Eye (tissue), 1 donor: ENCODE data around the gene ACHE.
"Not testable (repeated sequence)": the region's sequence is repeated elsewhere in the genome, so short reads cannot be mapped to it uniquely, and the experiment has no call there.

ENCODE experiments used
- DNase-seq: peaks from one replicate; pipeline ENCODE4 v3.0.0-alpha.2; 2015

Gene ACHE

DNA sequence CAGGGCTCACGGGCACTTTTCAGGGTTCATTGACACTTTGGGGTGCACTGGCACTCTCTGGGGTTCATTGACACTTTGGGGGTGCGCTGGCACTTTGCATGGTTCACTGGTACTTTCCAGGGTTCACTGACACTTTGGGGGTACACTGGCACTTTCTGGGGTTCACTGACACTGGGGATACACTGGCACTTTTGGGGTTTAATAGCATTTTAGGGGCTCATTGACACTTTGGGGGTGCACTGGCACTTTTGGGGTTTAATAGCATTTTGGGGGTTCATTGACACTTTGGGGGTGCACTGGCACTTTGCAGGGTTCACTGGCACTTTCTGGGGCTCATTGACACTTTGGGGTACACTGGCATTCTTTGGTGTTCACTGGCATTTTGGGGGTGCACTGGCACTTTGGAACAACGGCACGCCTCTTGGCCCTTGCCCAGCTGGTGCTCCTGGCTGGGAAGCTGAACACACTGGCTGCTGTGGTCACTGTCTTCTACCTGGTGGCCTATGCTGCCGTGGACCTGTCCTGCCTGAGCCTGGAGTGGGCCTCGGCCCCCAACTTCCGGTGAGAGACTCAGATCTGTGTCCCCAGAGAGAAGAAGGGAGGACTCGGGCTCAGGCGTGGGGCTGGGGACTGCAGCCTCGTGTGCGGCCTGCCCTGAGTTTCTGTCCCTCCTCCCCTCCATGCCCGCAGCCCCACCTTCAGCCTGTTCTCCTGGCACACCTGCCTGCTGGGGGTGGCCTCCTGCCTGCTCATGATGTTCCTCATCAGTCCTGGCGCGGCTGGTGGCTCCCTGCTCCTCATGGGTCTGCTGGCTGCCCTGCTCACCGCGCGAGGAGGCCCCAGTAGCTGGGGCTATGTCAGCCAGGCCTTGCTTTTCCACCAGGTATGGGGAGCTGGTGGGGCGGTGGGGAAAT, 34.7 kb downstream of the ACHE start:
- no peak for DNase-seq

DNA sequence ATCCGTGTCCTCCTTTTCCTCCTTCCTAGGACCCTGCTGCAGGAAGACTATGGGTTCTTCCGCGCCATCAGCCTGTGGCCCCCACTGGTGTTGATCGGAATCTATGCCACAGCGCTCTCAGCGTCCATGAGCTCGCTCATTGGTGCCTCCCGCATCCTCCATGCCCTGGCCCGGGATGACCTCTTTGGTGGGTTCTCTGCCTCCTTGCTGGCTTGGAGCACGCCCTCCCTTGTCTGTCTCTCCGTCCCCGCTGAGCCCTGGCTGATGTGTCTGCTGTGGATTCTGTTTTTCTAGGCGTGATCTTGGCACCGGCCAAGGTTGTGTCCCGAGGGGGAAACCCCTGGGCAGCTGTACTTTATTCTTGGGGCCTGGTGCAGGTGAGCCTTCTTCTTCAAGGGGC, 35.8 kb downstream of the ACHE start:
- DNase-seq = no peak

DNA sequence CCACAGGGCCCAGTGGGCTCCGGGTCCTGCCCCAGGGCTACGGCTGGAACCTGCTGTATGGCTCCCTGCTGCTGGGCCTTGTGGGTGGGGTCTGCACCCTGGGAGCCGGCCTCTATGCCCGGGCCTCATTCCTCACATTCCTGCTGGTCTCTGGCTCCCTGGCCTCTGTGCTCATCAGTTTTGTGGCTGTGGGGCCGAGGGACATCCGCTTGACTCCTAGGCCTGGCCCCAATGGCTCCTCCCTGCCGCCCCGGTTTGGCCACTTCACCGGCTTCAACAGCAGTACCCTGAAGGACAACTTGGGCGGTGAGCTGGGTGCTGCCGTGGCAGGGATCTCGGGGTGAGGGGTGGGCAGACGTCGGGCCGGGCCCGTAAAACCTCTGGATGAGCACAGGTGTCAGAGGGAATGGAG, 38.8 kb downstream of the ACHE start:
- DNase-seq = no peak

DNA sequence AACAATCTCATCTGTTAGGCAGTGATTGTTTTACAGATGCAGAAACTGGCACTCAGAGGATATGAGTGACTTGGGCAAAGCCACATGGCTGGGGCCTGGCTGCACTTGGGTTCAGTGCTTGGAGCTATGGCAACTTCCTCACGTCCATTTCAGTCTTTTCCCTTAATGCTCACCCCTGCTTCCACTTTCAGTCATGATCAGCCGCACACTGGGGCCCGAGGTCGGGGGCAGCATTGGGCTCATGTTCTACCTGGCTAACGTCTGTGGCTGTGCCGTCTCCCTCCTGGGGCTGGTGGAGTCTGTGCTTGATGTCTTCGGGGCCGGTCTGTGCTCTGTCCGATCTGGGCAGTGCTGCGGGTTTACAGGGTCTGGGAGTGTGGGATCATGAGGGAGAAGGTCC, 40.2 kb downstream of the ACHE start:
- no peak for DNase-seq

DNA sequence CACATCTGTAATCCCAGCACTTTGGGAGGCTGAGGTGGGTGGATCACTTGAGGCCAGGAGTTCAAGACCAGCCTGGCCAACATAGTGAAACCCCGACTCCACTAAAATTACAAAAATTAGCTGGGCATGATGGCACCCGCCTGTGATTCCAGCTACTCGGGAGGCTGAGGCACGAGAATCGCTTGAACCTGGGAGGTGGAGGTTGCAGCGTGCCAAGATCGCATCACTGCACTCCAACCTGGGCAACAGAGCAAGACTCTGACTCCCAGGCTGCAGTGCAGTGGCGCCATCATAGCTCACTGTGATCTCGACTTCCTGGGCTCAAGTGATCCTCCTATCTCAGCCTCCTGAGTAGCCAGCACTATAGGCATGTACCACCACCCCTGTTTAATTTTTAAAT, 40.8 kb downstream of the ACHE start:
- DNase-seq = not testable (repeated sequence)

DNA sequence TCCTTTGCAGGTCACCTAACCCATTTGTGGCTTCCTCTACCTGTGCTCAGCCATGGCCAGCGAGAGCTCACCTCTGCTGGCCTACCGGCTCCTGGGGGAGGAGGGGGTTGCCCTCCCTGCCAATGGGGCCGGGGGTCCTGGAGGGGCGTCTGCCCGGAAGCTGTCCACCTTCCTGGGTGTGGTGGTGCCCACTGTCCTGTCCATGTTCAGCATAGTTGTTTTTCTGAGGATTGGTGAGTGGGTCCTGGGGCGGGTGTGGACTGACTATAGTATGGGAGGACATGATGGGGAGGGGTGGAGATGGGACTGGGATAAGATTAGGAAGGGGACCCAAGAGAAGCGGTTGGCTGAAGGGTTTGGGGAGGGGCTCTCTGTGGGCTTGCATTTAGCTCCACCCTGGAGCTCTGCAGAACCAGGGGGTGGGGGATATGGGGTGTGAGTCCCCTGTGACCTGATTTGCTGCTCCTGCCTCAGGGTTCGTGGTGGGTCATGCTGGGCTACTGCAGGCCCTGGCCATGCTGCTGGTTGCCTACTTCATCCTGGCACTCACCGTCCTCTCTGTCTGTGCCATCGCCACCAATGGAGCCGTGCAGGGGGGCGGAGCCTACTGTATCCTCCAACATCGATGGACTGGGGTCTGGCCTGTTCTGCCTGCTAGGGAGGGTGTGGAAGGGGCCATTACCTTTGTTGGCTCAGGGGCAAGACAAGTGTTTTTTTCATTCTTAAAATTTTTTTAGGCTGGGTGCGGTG, 41.4 kb downstream of the ACHE start:
- DNase-seq = no peak

DNA sequence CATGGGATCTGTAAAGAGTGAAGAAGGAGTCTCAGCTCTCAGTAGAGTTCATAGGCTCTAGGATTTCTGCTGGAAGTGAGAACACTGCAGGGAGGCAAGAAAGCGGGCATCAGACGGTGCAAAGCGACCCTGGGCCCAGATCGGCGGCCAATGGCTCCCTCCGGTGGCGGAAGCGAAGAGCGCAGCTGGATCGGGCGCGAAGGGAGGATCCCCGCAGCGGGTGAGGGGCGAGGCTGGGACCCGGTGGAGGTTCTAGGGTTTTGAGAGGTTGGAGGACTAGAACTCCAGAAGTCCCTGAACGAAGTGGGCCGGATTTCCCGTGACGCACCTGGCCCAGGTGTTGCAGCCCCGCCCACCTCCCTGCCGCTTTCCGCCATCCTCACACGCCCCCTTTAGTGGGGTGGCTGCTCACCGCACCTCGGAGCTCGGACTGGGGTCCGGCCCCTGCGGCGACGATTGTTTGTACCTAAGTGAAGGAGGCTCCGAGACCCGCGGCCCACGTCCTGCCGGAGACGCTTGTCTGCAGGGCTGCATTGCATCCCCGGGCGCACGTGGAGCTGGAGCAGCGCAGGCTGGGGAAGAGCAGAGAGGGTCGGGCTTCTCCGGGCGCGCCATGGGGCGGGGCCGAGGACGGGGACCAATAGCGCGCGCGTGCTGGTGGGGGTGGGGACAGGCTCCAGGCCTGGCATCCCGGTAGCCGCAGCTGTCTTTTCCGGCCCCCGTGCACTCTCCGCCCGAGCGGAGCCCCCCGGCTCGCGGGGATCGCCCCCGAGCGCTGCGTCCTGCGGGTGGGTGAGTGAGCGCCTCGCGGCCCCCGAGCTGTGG, 43.4 kb downstream of the ACHE start, which contains the start of gene SLC12A9:
Gene SLC12A9, plus strand, starts transcription at position 666 of the 825 bp plus-strand sequence. CDS start 1,485 bp downstream, outside the sequence.
- DNase-seq = peak; percentile 96

DNA sequence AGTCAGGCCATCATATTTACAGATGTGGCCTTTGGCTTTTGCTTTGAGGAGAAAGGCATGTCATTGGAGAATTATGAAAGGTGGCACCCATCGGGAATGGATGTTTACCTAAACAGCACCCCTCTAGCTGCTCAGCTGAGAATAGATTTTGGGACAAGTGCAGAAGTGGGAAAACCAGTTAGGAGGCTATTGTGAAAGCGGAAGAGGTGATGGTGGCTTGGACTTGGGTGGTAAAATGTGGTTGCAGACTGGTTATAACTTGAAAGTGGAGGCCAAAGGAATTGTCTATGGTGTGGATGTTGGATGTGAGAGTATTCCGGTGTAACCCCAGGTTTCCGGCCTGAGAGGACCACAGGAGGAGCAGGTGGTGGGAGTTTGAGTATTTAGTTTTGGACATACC, 48.3 kb downstream of the ACHE start:
- no peak for DNase-seq

DNA sequence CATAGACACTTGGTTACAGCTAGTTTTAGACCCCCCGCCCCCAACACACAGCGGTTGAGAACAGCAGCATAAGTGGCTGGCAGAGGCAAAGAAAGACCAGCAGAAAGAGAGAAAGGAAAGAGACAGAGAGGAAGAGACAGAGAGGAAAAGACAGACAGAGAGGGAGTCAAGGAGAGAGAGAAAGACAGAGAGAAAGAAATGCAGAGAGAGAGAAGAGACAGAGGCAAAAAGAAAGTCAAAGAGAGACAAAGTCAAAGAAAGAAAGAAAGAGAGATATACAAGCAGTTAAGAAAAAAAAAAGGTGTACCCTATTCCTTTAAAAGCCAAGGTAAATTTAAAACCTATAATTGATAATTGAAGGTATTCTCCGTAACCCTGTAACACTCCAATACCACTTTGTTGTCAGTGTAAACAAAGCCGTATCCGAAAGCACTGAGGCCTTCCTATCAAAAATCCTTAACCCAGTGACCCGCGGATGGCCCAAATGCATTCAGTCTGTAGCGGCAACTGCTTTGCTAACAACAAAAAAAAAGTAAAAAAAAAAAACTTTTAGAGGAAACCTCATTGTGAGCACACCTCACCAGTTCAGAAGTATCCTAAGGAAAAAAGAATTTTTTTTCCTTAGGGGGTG, 55.1 kb downstream of the ACHE start:
- DNase-seq = peak; percentile 16
